K562 (cell line): Measurements from ENCODE around the gene OR13J1. TPM values are rescaled to one million over a fixed set of nuclear protein-coding genes. Genes with fewer than 3 reads are reported as not detected.
"Not testable (repeated sequence)": the region's sequence is repeated elsewhere in the genome, so short reads cannot be mapped to it uniquely, and the experiment has no call there.

ENCODE experiments used
- ATAC-seq: fragments of 200-7000 bp; cut with Tn5 transposase; 3 replicates; pipeline ENCODE4 v1.9.1; 2020; ENCODE audit warnings: moderate library complexity
- BruUV-seq: library from RNA; stranded (reverse); fragments of 400-500 nt; replicated peaks from 2 replicates; lab custom pipeline; 2021; lab: Mats Ljungman, UMichigan
- CTCF ChIA-PET: fragments of 300-600 bp; formaldehyde crosslinking; extraction: SDS; loops from one replicate; lab custom pipeline; 2021; ENCODE audit warnings: low intra/inter-chr PET ratio; lab: Yijun Ruan, JAX
- POLR2A ChIA-PET: fragments of 300-600, 350-650 bp; sonication (Branson Sonifier 250); formaldehyde crosslinking; extraction: SDS; loops from one replicate; lab custom pipeline; 2021; ENCODE audit warnings: antibody characterized with exemption, inconsistent platforms; lab: Yijun Ruan, JAX
- DNase-seq, 4 experiments: peaks; one replicate each; pipeline versions ENCODE4 v3.0.0 to v3.0.0-alpha.2; 2011 to 2018; ENCODE audit warnings: low spot score in 3 of 4, mixed read lengths in 3 of 4; ENCODE audit errors: extremely low read depth in 1 of 4
- FAIRE-seq: peaks from 2 replicates; lab custom pipeline; 2011; peaks lifted over from hg19 to GRCh38; lab: Jason Lieb, UNC
- H2AFZ ChIP-seq: 2 replicates; pipeline ENCODE4 v1.6.0; 2011; ENCODE audit warnings: low read depth, low read length, control low read depth, inconsistent platforms
- H3K27ac ChIP-seq: fragments of 200-600 bp; 3 replicates; pipeline ENCODE4 v1.8.0; 2011; ENCODE audit warnings: low read depth, mild to moderate bottlenecking, control low read depth, inconsistent platforms, low read length, moderate library complexity, mixed read lengths; ENCODE audit errors: extremely low read depth
- H3K27me3 ChIP-seq, 2 experiments: fragments of 300-600 bp in 1 of 2; 2 replicates in 1 of 2; 3 replicates in 1 of 2; pipeline versions ENCODE4 v1.6.0 to v1.8.0; 2011; ENCODE audit warnings: inconsistent platforms in 2 of 2, low read length in 2 of 2, mild to moderate bottlenecking in 1 of 2, mixed read lengths in 1 of 2, moderate library complexity in 1 of 2; ENCODE audit not compliant: control insufficient read depth in 2 of 2, insufficient read depth in 2 of 2
- H3K36me3 ChIP-seq: fragments of 300-600 bp; 3 replicates; pipeline ENCODE4 v1.8.0; 2011; ENCODE audit warnings: mild to moderate bottlenecking, low read length, inconsistent platforms; ENCODE audit not compliant: control insufficient read depth, insufficient read depth
- H3K4me1 ChIP-seq, 2 experiments: fragments of 200-600 bp in 1 of 2; replicated peaks in 1 of 2; 2 replicates in 1 of 2; 3 replicates in 1 of 2; pipeline versions ENCODE4 v1.5.1 to v1.8.0; 2011; ENCODE audit warnings: inconsistent platforms in 2 of 2, low read length in 2 of 2, mild to moderate bottlenecking in 1 of 2, mixed read lengths in 1 of 2, moderate library complexity in 1 of 2; ENCODE audit not compliant: control insufficient read depth in 2 of 2, insufficient read depth in 2 of 2
- H3K4me2 ChIP-seq: 2 replicates; pipeline ENCODE4 v1.6.1; 2011; ENCODE audit warnings: low read length, control low read depth, inconsistent platforms, mixed read lengths; ENCODE audit not compliant: insufficient read depth
- H3K4me3 ChIP-seq: fragments of 200-600 bp; sonication (generic), shearing (Covaris generic); 2 replicates; pipeline ENCODE4 v1.5.1; 2016; ENCODE audit warnings: control low read depth, inconsistent platforms
- H3K79me2 ChIP-seq: fragments of 200-600 bp; 3 replicates; pipeline ENCODE4 v1.8.0; 2011; ENCODE audit warnings: low read length, inconsistent platforms; ENCODE audit not compliant: control insufficient read depth, insufficient read depth
- H3K9ac ChIP-seq, 2 experiments: 2 replicates each; pipeline versions ENCODE4 v1.6.0 to v1.6.1; 2011; ENCODE audit warnings: low read depth in 2 of 2, low read length in 2 of 2, control low read depth in 1 of 2, inconsistent platforms in 1 of 2, mild to moderate bottlenecking in 1 of 2, mixed read lengths in 1 of 2; ENCODE audit not compliant: insufficient read depth in 1 of 2
- H3K9me1 ChIP-seq: one replicate; pipeline ENCODE4 v1.6.0; 2011; ENCODE audit warnings: inconsistent platforms, mild to moderate bottlenecking, low read length, moderate library complexity; ENCODE audit not compliant: control insufficient read depth, insufficient read depth
- H3K9me3 ChIP-seq: replicated peaks from 2 replicates; pipeline ENCODE4 v1.5.1; 2011; ENCODE audit warnings: low read depth, low read length, inconsistent platforms; ENCODE audit not compliant: control insufficient read depth, insufficient read depth
- H4K20me1 ChIP-seq: replicated peaks from 2 replicates; pipeline ENCODE4 v1.6.1; 2011; ENCODE audit warnings: low read length, inconsistent platforms, mixed read lengths; ENCODE audit not compliant: control insufficient read depth, insufficient read depth
- FOXM1 ChIP-seq, 2 experiments: fragments of 450-650 bp in 1 of 2; sonication (generic) in 1 of 2; formaldehyde crosslinking in 1 of 2; IDR thresholded peaks; 2 replicates each; pipeline versions ENCODE4 v1.6.1 to v1.9.0; 2017 to 2022; ENCODE audit warnings: low read depth in 2 of 2, mild to moderate bottlenecking in 2 of 2, missing genetic modification reagents in 1 of 2, moderate library complexity in 1 of 2
- FOXP1 ChIP-seq: sonication (generic); formaldehyde crosslinking; IDR thresholded peaks from 2 replicates; pipeline ENCODE4 v1.8.0; 2022; ENCODE audit warnings: mild to moderate bottlenecking, missing genetic modification reagents
- KAT2B ChIP-seq: IDR thresholded peaks from one replicate; pipeline ENCODE4 v1.6.1; 2012; ENCODE audit warnings: low read depth, mild to moderate bottlenecking, control low read depth, inconsistent platforms, low read length, moderate library complexity
- MYNN ChIP-seq, 2 experiments: sonication (generic); formaldehyde crosslinking in 1 of 2; IDR thresholded peaks; 2 replicates each; pipeline versions ENCODE4 v1.5.0 to v1.6.1; 2016 to 2020; ENCODE audit warnings: antibody characterized with exemption in 1 of 2, missing genetic modification reagents in 1 of 2
- NCOA1 ChIP-seq: fragments of 450-650 bp; IDR thresholded peaks from 2 replicates; pipeline ENCODE4 v1.6.1; 2016; ENCODE audit warnings: low read depth
- NCOR1 ChIP-seq: fragments of 450-650 bp; IDR thresholded peaks from 2 replicates; pipeline ENCODE4 v1.6.1; 2016; ENCODE audit warnings: mild to moderate bottlenecking, moderate library complexity
- RB1 ChIP-seq: fragments of 450-650 bp; IDR thresholded peaks from 2 replicates; pipeline ENCODE4 v1.6.1; 2017; ENCODE audit warnings: low read depth, mild to moderate bottlenecking
- ZNF121 ChIP-seq: sonication (generic); formaldehyde crosslinking; conservative IDR thresholded peaks from 2 replicates; pipeline ENCODE4 v1.8.0; 2022; ENCODE audit warnings: missing genetic modification reagents
- WGBS: fragments of 100-300 bp; shearing (Covaris generic); methylation state at CpG from one replicate; pipeline ENCODE4 v1.1.6; 2016; ENCODE audit warnings: low coverage, mixed read lengths; ENCODE audit not compliant: insufficient coverage; ENCODE audit errors: missing lambda C conversion rate; 5-methylcytosine and 5-hydroxymethylcytosine counted together
- in situ Hi-C: fragments of 300-500 bp; cut with MboI; formaldehyde crosslinking; loops from 4 replicates; pipeline ENCODE4 v1.15.0; 2018; ENCODE audit warnings: inconsistent platforms, mixed read lengths
- intact Hi-C: fragments of 100-400 bp; cut with micrococcal nuclease; formaldehyde crosslinking; loops from 2 replicates; pipeline ENCODE4 v1.14.2; 2022
- polyA plus RNA-seq, 8 experiments: library from polyadenylated mRNA; depleted of rRNA in 4 of 8; stranded (reverse) in 5 of 8; unstranded in 3 of 8; fragments of >200 nt; fragmentation: Nextera tagmentation in 2 of 8; fragmentation: Illumina TruSeq in 1 of 8; extraction: Ambion mirVana in 2 of 8; extraction: Trizol in 1 of 8; gene quantifications; 2 replicates each; pipeline versions ENCODE4 v1.2.1 to v1.2.3, GENCODE V29; 2011 to 2014; ENCODE audit warnings: inconsistent platforms in 1 of 8, missing spikeins in 1 of 8
- total RNA-seq, 7 experiments: library from RNA; depleted of rRNA in 6 of 7; stranded (reverse); fragments of >200 nt in 6 of 7; fragmentation: Illumina TruSeq in 2 of 7; extraction: Trizol in 2 of 7; gene quantifications; 2 replicates each; pipeline versions ENCODE4 v1.2.1 to v1.2.3, GENCODE V29; 2011 to 2021; ENCODE audit warnings: low replicate concordance in 1 of 7
- TF ChIP-seq, protein P1 (sequence below): fragments of 250-450 bp; sonication (Bioruptor Pico); IDR thresholded peaks from 2 replicates; pipeline ENCODE4 v1.9.0; 2021; ENCODE audit warnings: mild to moderate bottlenecking, inconsistent platforms
- TF ChIP-seq, protein P2 (sequence below): IDR thresholded peaks from 2 replicates; pipeline ENCODE4 v1.6.1; 2016; ENCODE audit warnings: missing genetic modification characterization, missing compliant biosample characterization

The OR13J1 gene
- total and polyA plus RNA-seq, 9 of the 15 experiments (the other 6 are each of a cell fraction or from before 2014, with no cell fraction given), result not detected

DNA sequence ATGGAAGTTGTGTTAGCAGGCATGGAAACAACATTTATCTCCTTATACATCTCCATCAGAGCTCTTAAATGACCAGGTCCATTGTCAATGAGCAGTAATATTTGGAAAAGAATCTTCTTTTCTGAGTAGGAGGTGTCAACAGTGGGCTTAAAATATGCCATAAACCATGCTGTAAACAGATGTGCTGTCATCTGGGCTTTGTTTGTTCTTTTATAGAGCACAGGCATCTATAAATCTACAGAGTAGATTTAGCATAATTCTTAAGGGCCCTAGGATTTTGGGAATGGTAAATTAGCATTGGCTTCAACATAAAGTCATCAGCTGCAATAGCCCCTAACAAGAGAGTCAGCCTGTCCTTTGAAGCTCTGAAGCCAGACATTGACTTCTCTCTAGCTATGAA lies 28.1 kb upstream of the OR13J1 start (continued):
- TF ChIP-seq NCOA1, result no peak

DNA sequence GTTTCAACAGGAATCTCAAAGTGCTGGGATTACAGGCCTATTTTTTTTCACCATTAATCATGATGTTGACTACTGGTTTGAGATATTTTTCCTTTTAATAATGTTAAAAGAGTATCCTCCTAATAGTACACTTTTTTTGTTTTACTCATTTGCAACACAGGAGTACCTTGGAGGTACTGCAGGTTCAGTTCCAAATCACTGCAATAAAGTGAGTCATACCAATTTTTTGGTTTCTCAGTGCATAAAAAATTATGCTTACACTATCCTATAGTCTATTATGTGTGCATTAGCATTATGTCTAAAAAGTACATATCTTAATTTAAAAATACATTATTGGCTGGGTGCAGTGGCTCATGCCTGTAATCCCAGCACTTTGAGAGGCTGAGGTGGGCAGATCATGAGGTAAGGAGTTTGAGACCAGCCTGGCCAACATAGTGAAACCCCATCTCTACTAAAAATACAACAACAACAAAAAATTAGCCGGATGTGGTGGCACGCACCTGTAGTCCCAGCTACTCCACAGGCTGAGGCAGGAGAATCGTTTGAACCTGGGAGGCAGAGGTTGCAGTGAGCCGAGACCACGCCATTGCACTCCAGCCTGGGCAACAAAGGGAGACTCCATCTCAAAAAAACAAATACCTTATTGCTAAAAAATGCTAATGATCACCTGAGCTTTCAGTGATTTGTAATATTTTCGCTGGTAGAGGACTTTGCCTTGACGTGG lies 27.3 kb upstream of the OR13J1 start:
- H3K27ac ChIP-seq, H3K9me1 ChIP-seq, H4K20me1 ChIP-seq, H3K4me1 ChIP-seq, H3K9me3 ChIP-seq, H3K79me2 ChIP-seq, H3K9ac ChIP-seq, H3K4me3 ChIP-seq, POLR2A ChIA-PET, H3K36me3 ChIP-seq, DNase-seq, H3K27me3 ChIP-seq, CTCF ChIA-PET, BruUV-seq, H2AFZ ChIP-seq, ATAC-seq, in situ Hi-C loops, H3K4me2 ChIP-seq, FAIRE-seq, intact Hi-C loops: not testable (repeated sequence)
- 0% methylated on average over 7 of the region's 7 CpGs for WGBS

DNA sequence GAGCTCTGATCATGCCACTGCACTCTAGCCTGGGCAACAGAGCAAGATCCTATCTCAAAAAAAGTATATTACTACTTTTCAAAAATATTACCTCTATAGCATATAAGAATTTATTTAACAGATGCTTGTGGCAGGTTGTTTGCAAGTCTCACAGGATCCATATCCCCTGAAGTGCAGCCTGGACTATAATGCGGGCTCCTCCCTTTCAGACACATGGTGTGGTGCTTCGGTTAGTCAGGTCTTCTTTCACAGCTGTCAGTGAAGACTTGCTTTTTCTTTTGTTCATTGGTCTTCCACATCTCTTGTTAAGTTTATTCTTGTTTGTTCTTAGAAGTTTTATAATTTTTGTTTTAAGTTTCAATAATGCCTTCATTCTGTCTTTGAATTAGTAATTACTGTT lies 26.4 kb upstream of the OR13J1 start:
- H3K4me1 ChIP-seq, result no peaks in the 10 kb centered on the region
- H3K36me3 ChIP-seq, result no peaks in the 10 kb centered on the region
- no peak overlapping the region for H3K4me2 ChIP-seq
- WGBS, result 0% methylated on average over 2 of the region's 2 CpGs
- H3K27ac ChIP-seq, result no peak overlapping the region
- CTCF ChIA-PET, result no interaction called here
- no TSS peak for BruUV-seq
- no peak overlapping the region for H3K4me3 ChIP-seq
- POLR2A ChIA-PET, result no interaction called here
- intact Hi-C loops (no loop called here), in situ Hi-C loops (no loop called here)
- H3K9me1 ChIP-seq, result no peaks in the 10 kb centered on the region
- FAIRE-seq, result no peak
- peaks cover 0 to 6% of the 10 kb centered on the region in 2 experiments; a peak in 2 of 5 replicates for H3K27me3 ChIP-seq
- no peaks in the 10 kb centered on the region for H3K79me2 ChIP-seq
- H2AFZ ChIP-seq, result no peak overlapping the region
- no peak for DNase-seq
- H3K9ac ChIP-seq, result no peak overlapping the region
- ATAC-seq, result no peak
- H3K9me3 ChIP-seq, result no peaks in the 10 kb centered on the region
- H4K20me1 ChIP-seq, result no peaks in the 10 kb centered on the region
- TF ChIP-seq, protein P1, sequence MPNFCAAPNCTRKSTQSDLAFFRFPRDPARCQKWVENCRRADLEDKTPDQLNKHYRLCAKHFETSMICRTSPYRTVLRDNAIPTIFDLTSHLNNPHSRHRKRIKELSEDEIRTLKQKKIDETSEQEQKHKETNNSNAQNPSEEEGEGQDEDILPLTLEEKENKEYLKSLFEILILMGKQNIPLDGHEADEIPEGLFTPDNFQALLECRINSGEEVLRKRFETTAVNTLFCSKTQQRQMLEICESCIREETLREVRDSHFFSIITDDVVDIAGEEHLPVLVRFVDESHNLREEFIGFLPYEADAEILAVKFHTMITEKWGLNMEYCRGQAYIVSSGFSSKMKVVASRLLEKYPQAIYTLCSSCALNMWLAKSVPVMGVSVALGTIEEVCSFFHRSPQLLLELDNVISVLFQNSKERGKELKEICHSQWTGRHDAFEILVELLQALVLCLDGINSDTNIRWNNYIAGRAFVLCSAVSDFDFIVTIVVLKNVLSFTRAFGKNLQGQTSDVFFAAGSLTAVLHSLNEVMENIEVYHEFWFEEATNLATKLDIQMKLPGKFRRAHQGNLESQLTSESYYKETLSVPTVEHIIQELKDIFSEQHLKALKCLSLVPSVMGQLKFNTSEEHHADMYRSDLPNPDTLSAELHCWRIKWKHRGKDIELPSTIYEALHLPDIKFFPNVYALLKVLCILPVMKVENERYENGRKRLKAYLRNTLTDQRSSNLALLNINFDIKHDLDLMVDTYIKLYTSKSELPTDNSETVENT (CRISPR knock-in tag), result no peak
- no peak for TF ChIP-seq MYNN (IDR thresholded peaks at IDR 0.05)
- TF ChIP-seq MYNN (CRISPR knock-in tag; IDR thresholded peaks at IDR 0.05), result no peak
- TF ChIP-seq ZNF121 (CRISPR knock-in tag), result no peak
- TF ChIP-seq RB1, result no peak
- TF ChIP-seq FOXP1 (CRISPR knock-in tag), result no peak
- no peak for TF ChIP-seq FOXM1 (IDR thresholded peaks at IDR 0.05; ENCODE audit: low read depth)
- no peak for TF ChIP-seq FOXM1 (CRISPR knock-in tag; IDR thresholded peaks at IDR 0.05; ENCODE audit: low read depth)
- no peak for TF ChIP-seq KAT2B
- TF ChIP-seq, protein P2, sequence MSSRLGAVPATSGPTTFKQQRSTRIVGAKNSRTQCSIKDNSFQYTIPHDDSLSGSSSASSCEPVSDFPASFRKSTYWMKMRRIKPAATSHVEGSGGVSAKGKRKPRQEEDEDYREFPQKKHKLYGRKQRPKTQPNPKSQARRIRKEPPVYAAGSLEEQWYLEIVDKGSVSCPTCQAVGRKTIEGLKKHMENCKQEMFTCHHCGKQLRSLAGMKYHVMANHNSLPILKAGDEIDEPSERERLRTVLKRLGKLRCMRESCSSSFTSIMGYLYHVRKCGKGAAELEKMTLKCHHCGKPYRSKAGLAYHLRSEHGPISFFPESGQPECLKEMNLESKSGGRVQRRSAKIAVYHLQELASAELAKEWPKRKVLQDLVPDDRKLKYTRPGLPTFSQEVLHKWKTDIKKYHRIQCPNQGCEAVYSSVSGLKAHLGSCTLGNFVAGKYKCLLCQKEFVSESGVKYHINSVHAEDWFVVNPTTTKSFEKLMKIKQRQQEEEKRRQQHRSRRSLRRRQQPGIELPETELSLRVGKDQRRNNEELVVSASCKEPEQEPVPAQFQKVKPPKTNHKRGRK (tag), result no peak
- no peak for TF ChIP-seq NCOR1
